Measurements from ENCODE around the gene LYSET. TPM values are rescaled to one million over a fixed set of nuclear protein-coding genes. Genes with fewer than 3 reads are reported as not detected.

The LYSET gene
- total and polyA plus RNA-seq, 2 donors (not counting 3 experiments of a cell fraction or from before 2014, with no cell fraction given), result 14.3 to 18.4 TPM

DNA sequence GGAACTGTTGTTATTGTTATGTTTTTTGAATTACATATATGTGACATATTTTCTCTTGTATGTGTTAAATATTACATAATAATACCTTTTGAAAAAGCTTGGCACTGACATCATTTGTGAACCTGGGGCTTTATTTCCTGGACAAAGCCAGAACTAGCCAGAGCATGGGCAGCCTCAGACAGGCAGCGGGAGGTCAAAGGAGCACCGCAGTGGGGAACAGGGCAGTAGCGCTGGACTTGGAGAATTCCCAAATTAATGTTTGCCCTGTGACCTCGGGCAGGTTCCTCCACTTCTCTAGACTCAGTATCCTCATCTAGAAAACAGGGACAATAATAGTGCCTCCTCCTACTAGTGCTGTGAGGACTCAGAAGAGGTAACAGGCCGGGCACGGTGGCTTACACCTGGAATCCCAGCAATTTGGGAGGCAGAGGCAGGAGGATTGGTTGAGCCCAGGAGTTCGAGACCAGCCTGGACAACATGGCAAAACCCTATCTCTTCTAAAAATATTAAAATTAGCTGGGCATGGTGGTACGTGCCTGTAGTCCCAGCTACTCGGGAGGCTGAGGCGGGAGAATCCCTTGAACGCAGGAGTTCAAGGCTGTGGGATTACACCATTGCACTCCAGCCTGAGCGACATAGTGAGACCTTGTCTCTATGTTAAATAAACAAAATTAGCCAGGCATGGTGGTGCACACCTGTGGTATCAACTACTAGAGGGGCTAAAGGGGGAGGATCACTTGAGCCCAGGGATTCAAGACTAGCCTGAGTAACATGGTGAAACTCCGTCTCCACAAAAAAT lies 42.1 kb upstream of the LYSET start:
- no peak overlapping the region for H3K4me2 ChIP-seq (ENCODE audit: insufficient read depth, low read length)
- FAIRE-seq (no peak), DNase-seq (ENCODE audit: low read depth, low spot score) (no peak)
- no peaks in the 10 kb centered on the region for H3K9me3 ChIP-seq (replicated peaks; ENCODE audit: control insufficient read depth, insufficient read depth, low read length)
- CTCF ChIA-PET, result interaction anchor here (0.8 kb wide), 1 partner anchor 30 kb away, joined by 3 read pairs; no protein-coding TSS in a partner anchor
- dilution Hi-C loops (cut with MboI; ENCODE audit: extremely low pct_ligation_motif_present, low sequenced_read_pairs), result loop anchor here (25.0 kb wide), 1 partner anchor 181 kb away; no protein-coding TSS in a partner anchor
- H3K79me2 ChIP-seq (ENCODE audit: control insufficient read depth, insufficient read depth, low read length), result no peaks in the 10 kb centered on the region
- POLR2A ChIA-PET, result no interaction called here
- H3K9ac ChIP-seq (replicated peaks; ENCODE audit: extremely low read depth, insufficient read depth, low read length), result no peak overlapping the region
- no peaks in the 10 kb centered on the region for H3K36me3 ChIP-seq (ENCODE audit: control insufficient read depth in 2 of 2, extremely low read depth in 1 of 2, insufficient read depth in 2 of 2, low read length in 2 of 2)
- TF ChIP-seq POLR2AphosphoS5 (IDR thresholded peaks at IDR 0.05; ENCODE audit: insufficient read depth, low read depth, low read length) (no peak), JUN (IDR thresholded peaks at IDR 0.05; ENCODE audit: borderline replicate concordance, insufficient read depth, insufficient read length, low read depth) (no peak), FOS (IDR thresholded peaks at IDR 0.05; ENCODE audit: borderline replicate concordance, insufficient read depth, low read length) (no peak), MYC (IDR thresholded peaks at IDR 0.05; ENCODE audit: low read depth, low read length) (no peak), POLR2A (IDR thresholded peaks at IDR 0.05; ENCODE audit: low read depth, low read length) (no peak), EZH2 (IDR thresholded peaks at IDR 0.05; ENCODE audit: borderline replicate concordance, low read depth, low read length, severe bottlenecking) (no peak), GATA2 (IDR thresholded peaks at IDR 0.05; ENCODE audit: insufficient read depth, insufficient read length, low read depth, low read length) (no peak)
- TF ChIP-seq, protein P1, sequence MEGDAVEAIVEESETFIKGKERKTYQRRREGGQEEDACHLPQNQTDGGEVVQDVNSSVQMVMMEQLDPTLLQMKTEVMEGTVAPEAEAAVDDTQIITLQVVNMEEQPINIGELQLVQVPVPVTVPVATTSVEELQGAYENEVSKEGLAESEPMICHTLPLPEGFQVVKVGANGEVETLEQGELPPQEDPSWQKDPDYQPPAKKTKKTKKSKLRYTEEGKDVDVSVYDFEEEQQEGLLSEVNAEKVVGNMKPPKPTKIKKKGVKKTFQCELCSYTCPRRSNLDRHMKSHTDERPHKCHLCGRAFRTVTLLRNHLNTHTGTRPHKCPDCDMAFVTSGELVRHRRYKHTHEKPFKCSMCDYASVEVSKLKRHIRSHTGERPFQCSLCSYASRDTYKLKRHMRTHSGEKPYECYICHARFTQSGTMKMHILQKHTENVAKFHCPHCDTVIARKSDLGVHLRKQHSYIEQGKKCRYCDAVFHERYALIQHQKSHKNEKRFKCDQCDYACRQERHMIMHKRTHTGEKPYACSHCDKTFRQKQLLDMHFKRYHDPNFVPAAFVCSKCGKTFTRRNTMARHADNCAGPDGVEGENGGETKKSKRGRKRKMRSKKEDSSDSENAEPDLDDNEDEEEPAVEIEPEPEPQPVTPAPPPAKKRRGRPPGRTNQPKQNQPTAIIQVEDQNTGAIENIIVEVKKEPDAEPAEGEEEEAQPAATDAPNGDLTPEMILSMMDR (IDR thresholded peaks at IDR 0.05; ENCODE audit: extremely low read depth in 1 of 2, insufficient read depth in 1 of 2, low read depth in 1 of 2, low read length in 2 of 2), result no peak
- TF ChIP-seq, protein P2, sequence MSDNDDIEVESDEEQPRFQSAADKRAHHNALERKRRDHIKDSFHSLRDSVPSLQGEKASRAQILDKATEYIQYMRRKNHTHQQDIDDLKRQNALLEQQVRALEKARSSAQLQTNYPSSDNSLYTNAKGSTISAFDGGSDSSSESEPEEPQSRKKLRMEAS (IDR thresholded peaks at IDR 0.05; ENCODE audit: insufficient read depth, insufficient read length), result no peak
- H3K4me3 ChIP-seq (replicated peaks in 1 of 3; ENCODE audit: insufficient read depth in 1 of 3, low read depth in 1 of 3, low read length in 3 of 3), result no peak overlapping the region
- no TSS peak for BruUV-seq (replicated peaks)
- no peaks in the 10 kb centered on the region for H3K4me1 ChIP-seq (ENCODE audit: control insufficient read depth, extremely low read depth, insufficient read depth, low read length)
- intact Hi-C loops (cut with micrococcal nuclease), result no loop called here
- no peak overlapping the region for H3K27ac ChIP-seq (ENCODE audit: insufficient read depth, low read depth, low read length)
- no peaks in the 10 kb centered on the region for H3K27me3 ChIP-seq (ENCODE audit: control insufficient read depth in 2 of 2, insufficient read depth in 2 of 2, low read length in 2 of 2)
- H2AFZ ChIP-seq (ENCODE audit: low read depth, low read length), result no peak overlapping the region
- H4K20me1 ChIP-seq (replicated peaks; ENCODE audit: control insufficient read depth, extremely low read depth, insufficient read depth, low read length), result no peaks in the 10 kb centered on the region
- H3K9me1 ChIP-seq (replicated peaks; ENCODE audit: control insufficient read depth, extremely low read depth, insufficient read depth, low read length), result no peaks in the 10 kb centered on the region
